MCF 10A (cell line): ENCODE data around the gene SERTAD3. TPM values are rescaled to one million over a fixed set of nuclear protein-coding genes. Genes with fewer than 3 reads are reported as not detected.

Source experiments
- BruUV-seq: library from RNA; stranded (reverse); fragments of 400-500 nt; replicated peaks from 2 replicates; lab custom pipeline; 2021; lab: Mats Ljungman, UMichigan
- CTCF ChIA-PET: fragments of 300-600 bp; sonication (Branson Sonifier 250); formaldehyde crosslinking; extraction: SDS; loops from one replicate; lab custom pipeline; 2021; ENCODE audit warnings: antibody characterized with exemption, inconsistent platforms; lab: Yijun Ruan, JAX
- POLR2A ChIA-PET: fragments of 300-600, 350-650 bp; sonication (Branson Sonifier 250); formaldehyde crosslinking; extraction: SDS; loops from one replicate; lab custom pipeline; 2020; ENCODE audit warnings: antibody characterized with exemption, inconsistent platforms; lab: Yijun Ruan, JAX
- DNase-seq: peaks from one replicate; pipeline ENCODE4 v3.0.0-alpha.2; 2018; ENCODE audit not compliant: unreplicated experiment
- H3K27ac Mint-ChIP-seq: one replicate; pipeline ENCODE4 v1.8.0; 2022; ENCODE audit warnings: mild to moderate bottlenecking, low read depth, mixed read lengths; ENCODE audit not compliant: unreplicated experiment
- H3K27me3 Mint-ChIP-seq: one replicate; pipeline ENCODE4 v1.8.0; 2022; ENCODE audit warnings: mixed read lengths; ENCODE audit not compliant: insufficient read depth, unreplicated experiment
- H3K36me3 Mint-ChIP-seq: one replicate; pipeline ENCODE4 v1.8.0; 2022; ENCODE audit warnings: mild to moderate bottlenecking, moderate library complexity, mixed read lengths; ENCODE audit not compliant: insufficient read depth, unreplicated experiment
- H3K4me1 Mint-ChIP-seq: one replicate; pipeline ENCODE4 v1.8.0; 2022; ENCODE audit warnings: mixed read lengths; ENCODE audit not compliant: insufficient read depth, unreplicated experiment
- H3K4me3 Mint-ChIP-seq: one replicate; pipeline ENCODE4 v1.8.0; 2022; ENCODE audit warnings: mild to moderate bottlenecking, moderate library complexity, mixed read lengths; ENCODE audit not compliant: unreplicated experiment
- H3K9me3 Mint-ChIP-seq: one replicate; pipeline ENCODE4 v1.8.0; 2022; ENCODE audit warnings: mixed read lengths; ENCODE audit not compliant: unreplicated experiment
- CTCF ChIP-seq: fragments of 200-600 bp; IDR thresholded peaks from one replicate; pipeline ENCODE4 v1.8.0; 2022; ENCODE audit warnings: antibody characterized with exemption, mild to moderate bottlenecking; ENCODE audit not compliant: unreplicated experiment
- intact Hi-C: fragments of 100-400 bp; cut with micrococcal nuclease; formaldehyde crosslinking; loops from 2 replicates; pipeline ENCODE4 v1.14.1; 2022
- total RNA-seq: library from RNA; stranded (reverse); gene quantifications from 2 replicates; pipeline ENCODE4 v1.2.3, GENCODE V29; 2022

SERTAD3 gene
- total RNA-seq, 1 experiment from 2014 or later, result 23.3 TPM

GRCh38 chr19:40398417-40399131 is 45.6 kb downstream of the SERTAD3 start:
- Mint-ChIP-seq H3K36me3 (no peaks in the 10 kb centered on the region), H3K27me3 (no peaks in the 10 kb centered on the region), H3K27ac (no peak overlapping the region), H3K4me3 (no peak overlapping the region), H3K9me3 (no peaks in the 10 kb centered on the region), H3K4me1 (peaks cover 20% of the 10 kb centered on the region)
- ChIA-PET CTCF (no interaction called here), POLR2A (no interaction called here)
- DNase-seq, result no peak
- intact Hi-C loops, result no loop called here
- no TSS peak for BruUV-seq
- TF ChIP-seq CTCF, result no peak

GRCh38 chr19:40397568-40397906 is 46.6 kb downstream of the SERTAD3 start:
- intact Hi-C loops, result no loop called here
- no peak for TF ChIP-seq CTCF
- no peaks in the 10 kb centered on the region for H3K9me3 Mint-ChIP-seq
- H3K27ac Mint-ChIP-seq, result no peak overlapping the region
- no peaks in the 10 kb centered on the region for H3K27me3 Mint-ChIP-seq
- ChIA-PET POLR2A (no interaction called here), CTCF (no interaction called here)
- H3K4me1 Mint-ChIP-seq, result peaks cover 14% of the 10 kb centered on the region
- no TSS peak for BruUV-seq
- no peak for DNase-seq
- no peak overlapping the region for H3K4me3 Mint-ChIP-seq
- H3K36me3 Mint-ChIP-seq, result no peaks in the 10 kb centered on the region

- no peak overlapping the region for H3K27ac Mint-ChIP-seq
- BruUV-seq, result no TSS peak
- no peaks in the 10 kb centered on the region for H3K27me3 Mint-ChIP-seq
- no peaks in the 10 kb centered on the region for H3K36me3 Mint-ChIP-seq
- H3K4me3 Mint-ChIP-seq, result no peak overlapping the region
- CTCF ChIA-PET, result interaction anchor here (0.6 kb wide), 1 partner anchor 9 kb away, joined by 3 read pairs; no protein-coding TSS in a partner anchor
- intact Hi-C loops, result no loop called here
- TF ChIP-seq CTCF, result no peak
- no peak for DNase-seq
- H3K9me3 Mint-ChIP-seq, result no peaks in the 10 kb centered on the region
- peaks cover 14% of the 10 kb centered on the region for H3K4me1 Mint-ChIP-seq
- POLR2A ChIA-PET, result interaction anchor here (1.0 kb wide), 1 partner anchor 14 kb away, joined by 4 read pairs; no protein-coding TSS in a partner anchor
These were observed 47.1 kb downstream of the SERTAD3 start for GRCh38 chr19:40396886-40397567.

DNA sequence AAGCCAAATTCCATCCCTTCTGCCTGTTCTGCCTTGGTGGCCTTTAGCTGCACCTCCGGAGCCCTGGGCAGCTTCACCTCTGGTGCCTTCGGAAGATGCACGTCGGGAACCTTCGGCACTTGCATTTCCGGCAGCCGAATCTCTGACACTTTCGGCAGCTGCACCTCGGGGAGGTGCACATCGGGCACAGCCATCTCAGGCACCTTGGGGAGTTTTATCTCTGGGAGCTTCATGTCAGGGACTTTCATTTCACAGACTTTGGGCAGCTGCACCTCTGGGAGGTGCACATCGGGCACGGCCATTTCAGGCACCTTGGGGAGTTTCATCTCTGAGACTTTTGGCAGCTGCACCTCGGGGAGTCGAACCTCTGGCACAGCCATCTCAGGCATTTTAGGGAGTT is 48.2 kb downstream of the SERTAD3 start:
- H3K27ac Mint-ChIP-seq, result no peak overlapping the region
- BruUV-seq, result no TSS peak
- peaks cover 13% of the 10 kb centered on the region for H3K4me1 Mint-ChIP-seq
- DNase-seq, result no peak
- no peak for TF ChIP-seq CTCF
- POLR2A ChIA-PET, result interaction anchor here (1.0 to 1.2 kb wide), 3 partner anchors 13 to 68 kb away, joined by 3 to 4 read pairs (median 4); no protein-coding TSS in a partner anchor
- no peaks in the 10 kb centered on the region for H3K27me3 Mint-ChIP-seq
- intact Hi-C loops, result no loop called here
- CTCF ChIA-PET, result interaction anchor here (0.6 kb wide), 1 partner anchor 39 kb away, joined by 3 read pairs; no protein-coding TSS in a partner anchor
- no peaks in the 10 kb centered on the region for H3K36me3 Mint-ChIP-seq
- H3K4me3 Mint-ChIP-seq, result no peak overlapping the region
- no peaks in the 10 kb centered on the region for H3K9me3 Mint-ChIP-seq
